ENCODE data around the gene TSHZ2.
A peak's percentile ranks its signal among the peaks of the same experiment; 100 is the strongest.
"Not testable (repeated sequence)": the region's sequence is repeated elsewhere in the genome, so short reads cannot be mapped to it uniquely, and the experiment has no call there.

The TSHZ2 gene

DNA sequence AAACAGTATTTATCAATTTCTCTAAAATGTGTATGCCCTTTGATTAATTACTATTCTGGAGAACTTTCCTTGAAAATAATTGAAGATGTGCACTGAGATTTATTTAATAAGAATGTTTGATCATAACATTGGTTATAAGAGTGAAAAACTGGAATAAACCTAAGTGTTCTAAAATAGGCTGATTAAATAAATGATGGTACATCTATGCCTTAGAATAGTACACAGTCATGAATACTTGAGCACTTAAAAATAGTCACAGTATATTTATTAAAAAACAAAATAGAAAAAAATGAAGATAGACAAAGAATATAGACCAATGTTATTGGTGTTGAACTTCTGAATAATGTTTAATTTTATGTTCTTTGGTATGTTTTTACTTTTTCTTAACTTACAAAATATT is 528.5 kb downstream of the TSHZ2 start:
- Mint-ChIP-seq H3K27me3 (ENCODE audit: low read depth) (no peaks in the 10 kb centered on the region), H3K27ac (no peak overlapping the region), H3K9me3 (peaks cover 11% of the 10 kb centered on the region), H3K4me3 (no peak overlapping the region), H3K36me3 (ENCODE audit: low read depth) (peaks cover 19% of the 10 kb centered on the region), H3K4me1 (peaks cover 21% of the 10 kb centered on the region)
- TF ChIP-seq, protein P1, sequence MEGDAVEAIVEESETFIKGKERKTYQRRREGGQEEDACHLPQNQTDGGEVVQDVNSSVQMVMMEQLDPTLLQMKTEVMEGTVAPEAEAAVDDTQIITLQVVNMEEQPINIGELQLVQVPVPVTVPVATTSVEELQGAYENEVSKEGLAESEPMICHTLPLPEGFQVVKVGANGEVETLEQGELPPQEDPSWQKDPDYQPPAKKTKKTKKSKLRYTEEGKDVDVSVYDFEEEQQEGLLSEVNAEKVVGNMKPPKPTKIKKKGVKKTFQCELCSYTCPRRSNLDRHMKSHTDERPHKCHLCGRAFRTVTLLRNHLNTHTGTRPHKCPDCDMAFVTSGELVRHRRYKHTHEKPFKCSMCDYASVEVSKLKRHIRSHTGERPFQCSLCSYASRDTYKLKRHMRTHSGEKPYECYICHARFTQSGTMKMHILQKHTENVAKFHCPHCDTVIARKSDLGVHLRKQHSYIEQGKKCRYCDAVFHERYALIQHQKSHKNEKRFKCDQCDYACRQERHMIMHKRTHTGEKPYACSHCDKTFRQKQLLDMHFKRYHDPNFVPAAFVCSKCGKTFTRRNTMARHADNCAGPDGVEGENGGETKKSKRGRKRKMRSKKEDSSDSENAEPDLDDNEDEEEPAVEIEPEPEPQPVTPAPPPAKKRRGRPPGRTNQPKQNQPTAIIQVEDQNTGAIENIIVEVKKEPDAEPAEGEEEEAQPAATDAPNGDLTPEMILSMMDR (IDR thresholded peaks at IDR 0.05; ENCODE audit: unreplicated experiment in 3 of 3), result no peak

DNA sequence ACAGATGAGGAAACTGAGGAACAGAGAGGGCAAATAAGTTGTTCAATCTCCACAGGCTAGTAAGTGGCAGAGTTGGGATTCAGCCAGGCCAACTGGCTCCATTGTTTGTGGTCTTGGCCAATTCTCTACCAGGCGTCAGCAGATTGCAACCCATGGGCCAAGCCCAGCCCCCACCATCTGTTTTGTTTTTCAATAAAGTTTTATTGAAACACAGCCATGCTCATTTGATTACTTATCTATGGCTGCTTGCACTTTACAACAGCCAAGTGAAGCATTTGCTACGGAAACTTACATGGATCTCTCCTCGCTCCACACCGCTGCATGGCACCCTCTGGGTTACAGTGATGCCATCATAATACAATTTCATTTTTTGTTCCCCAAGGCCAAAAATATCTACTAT is 530.7 kb downstream of the TSHZ2 start:
- Mint-ChIP-seq H3K27ac (peak overlapping the region in 1 of 3 experiments; percentile 51), H3K4me3 (peak overlapping the region; percentile 8 to 47 (median 41)), H3K36me3 (ENCODE audit: low read depth) (peaks cover 14% of the 10 kb centered on the region), H3K9me3 (peaks cover 9% of the 10 kb centered on the region), H3K4me1 (peaks cover 9% of the 10 kb centered on the region), H3K27me3 (ENCODE audit: low read depth) (no peaks in the 10 kb centered on the region)
- TF ChIP-seq, protein P1 (IDR thresholded peaks at IDR 0.05; ENCODE audit: unreplicated experiment in 3 of 3), result no peak

DNA sequence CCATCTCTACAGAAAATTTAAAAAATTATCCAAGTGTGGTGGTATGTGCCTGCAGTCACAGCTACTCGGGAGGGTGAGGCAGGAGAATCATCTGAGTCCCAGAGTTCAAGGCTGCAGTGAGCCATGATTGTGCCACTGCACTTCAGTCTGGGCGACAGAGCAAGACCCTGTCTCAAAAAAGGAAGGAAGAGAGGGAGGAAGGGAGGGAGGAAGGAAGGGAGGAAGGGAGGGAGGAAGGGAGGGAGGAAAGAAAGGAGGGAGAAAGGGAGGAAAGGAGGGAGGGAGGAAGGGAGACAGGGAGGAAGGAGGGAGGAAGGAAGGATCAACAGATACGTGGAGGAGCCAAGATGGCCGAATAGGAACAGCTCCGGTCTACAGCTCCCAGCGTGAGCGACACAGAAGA is 531.4 kb downstream of the TSHZ2 start:
- peak overlapping the region; percentile 75 for H3K4me3 Mint-ChIP-seq
- TF ChIP-seq, protein P1 (IDR thresholded peaks at IDR 0.05; ENCODE audit: unreplicated experiment in 3 of 3), result no peak
- H3K9me3 Mint-ChIP-seq, result peaks cover 11% of the 10 kb centered on the region
- H3K27ac Mint-ChIP-seq, result peak overlapping the region in 2 of 3 experiments; percentile 60 to 79
- peaks cover 9% of the 10 kb centered on the region for H3K36me3 Mint-ChIP-seq (ENCODE audit: low read depth)
- H3K27me3 Mint-ChIP-seq (ENCODE audit: low read depth), result no peaks in the 10 kb centered on the region
- peaks cover 2% of the 10 kb centered on the region for H3K4me1 Mint-ChIP-seq

DNA sequence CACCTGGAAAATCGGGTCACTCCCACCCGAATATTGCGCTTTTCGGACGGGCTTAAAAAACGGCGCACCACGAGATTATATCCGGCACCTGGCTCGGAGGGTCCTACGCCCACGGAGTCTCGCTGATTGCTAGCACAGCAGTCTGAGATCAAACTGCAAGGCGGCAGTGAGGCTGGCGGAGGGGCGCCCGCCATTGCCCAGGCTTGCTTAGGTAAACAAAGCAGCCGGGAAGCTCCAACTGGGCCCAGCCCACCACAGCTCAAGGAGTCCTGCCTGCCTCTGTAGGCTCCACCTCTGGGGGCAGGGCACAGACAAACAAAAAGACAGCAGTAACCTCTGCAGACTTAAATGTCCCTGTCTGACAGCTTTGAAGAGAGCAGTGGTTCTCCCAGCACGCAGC is 531.9 kb downstream of the TSHZ2 start:
- H3K27me3 Mint-ChIP-seq (ENCODE audit: low read depth); H3K4me1 Mint-ChIP-seq; H3K36me3 Mint-ChIP-seq (ENCODE audit: low read depth): not testable (repeated sequence)
- Mint-ChIP-seq H3K9me3 (peaks cover 11% of the 10 kb centered on the region), H3K4me3 (peak overlapping the region; percentile 75), H3K27ac (peak overlapping the region in 2 of 3 experiments; percentile 60 to 79)

DNA sequence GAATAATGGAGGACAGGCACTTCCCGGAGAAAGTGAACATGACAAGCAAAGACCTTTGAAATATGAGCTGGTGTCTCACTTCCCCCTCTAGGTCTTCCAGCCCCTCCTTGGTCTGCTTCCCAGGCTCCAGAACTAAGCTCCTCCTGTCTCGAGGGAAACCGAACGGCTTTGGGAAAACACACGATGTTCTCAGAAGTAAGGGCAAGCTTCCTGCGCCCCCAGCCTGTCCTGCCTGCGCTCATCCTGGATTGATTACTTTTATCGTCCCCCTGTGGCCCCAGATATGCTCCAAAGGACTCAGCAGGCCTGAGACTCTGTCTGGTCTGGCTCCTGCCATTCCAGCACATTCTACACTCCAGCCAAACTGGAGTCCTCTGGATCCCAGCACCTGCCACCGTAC is 538.1 kb downstream of the TSHZ2 start:
- Mint-ChIP-seq H3K36me3 (ENCODE audit: low read depth) (peaks cover 6% of the 10 kb centered on the region), H3K27ac (peak overlapping the region; percentile 41 to 45 (median 44)), H3K27me3 (ENCODE audit: low read depth) (no peaks in the 10 kb centered on the region), H3K4me1 (no peaks in the 10 kb centered on the region), H3K4me3 (no peak overlapping the region), H3K9me3 (peaks cover 15% of the 10 kb centered on the region)
- TF ChIP-seq, protein P1 (IDR thresholded peaks at IDR 0.05; ENCODE audit: unreplicated experiment in 3 of 3), result no peak

DNA sequence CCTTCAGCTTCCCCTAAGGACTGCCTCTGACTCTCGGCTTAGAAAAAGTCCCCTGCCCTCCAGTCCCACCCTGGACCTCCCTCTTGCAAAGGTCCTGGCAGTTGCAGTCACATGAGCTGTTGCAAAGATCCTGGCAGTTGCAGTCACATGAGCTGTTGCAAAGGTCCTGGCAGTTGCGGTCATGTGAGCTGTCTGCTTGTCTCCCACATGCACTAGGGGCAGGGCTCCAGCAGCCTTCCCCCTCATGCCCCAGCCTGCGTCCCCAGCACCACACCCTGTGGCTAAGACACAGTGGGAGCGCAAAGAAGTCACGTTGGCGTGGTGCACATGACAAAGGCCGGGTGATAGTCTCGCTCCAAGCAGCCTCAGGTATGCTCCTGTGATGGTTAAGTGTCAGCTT is 538.5 kb downstream of the TSHZ2 start:
- H3K36me3 Mint-ChIP-seq (ENCODE audit: low read depth), result peaks cover 6% of the 10 kb centered on the region
- no peak overlapping the region for H3K4me3 Mint-ChIP-seq
- H3K9me3 Mint-ChIP-seq, result peaks cover 15% of the 10 kb centered on the region
- H3K4me1 Mint-ChIP-seq, result no peaks in the 10 kb centered on the region
- H3K27me3 Mint-ChIP-seq (ENCODE audit: low read depth), result no peaks in the 10 kb centered on the region
- TF ChIP-seq, protein P1 (IDR thresholded peaks at IDR 0.05; ENCODE audit: unreplicated experiment in 3 of 3), result no peak
- H3K27ac Mint-ChIP-seq, result peak overlapping the region; percentile 41 to 45 (median 44)
